SK-N-SH (cell line): ENCODE results near the gene TTC9. TPM values are rescaled to one million over a fixed set of nuclear protein-coding genes. Genes with fewer than 3 reads are reported as not detected.

Experiments used
- CTCF ChIA-PET: fragments of 300-600, 350-600 bp; formaldehyde crosslinking; extraction: SDS; loops from one replicate; lab custom pipeline; 2021; lab: Yijun Ruan, JAX
- POLR2A ChIA-PET: fragments of 350-600 bp; sonication (Branson Sonifier 250); formaldehyde crosslinking; extraction: SDS; loops from one replicate; lab custom pipeline; 2020; ENCODE audit warnings: antibody characterized with exemption, inconsistent platforms; lab: Yijun Ruan, JAX
- DNase-seq: peaks from one replicate; pipeline ENCODE4 v3.0.0; 2012
- H2AFZ ChIP-seq: fragments of 200-600 bp; sonication (generic); 2 replicates; pipeline ENCODE4 v1.8.1; 2016; ENCODE audit warnings: antibody characterized with exemption, mild to moderate bottlenecking, low read depth
- H3F3A ChIP-seq: fragments of 200-600 bp; sonication (generic); replicated peaks from 2 replicates; pipeline ENCODE3; 2016; ENCODE audit warnings: antibody characterized with exemption, mild to moderate bottlenecking; ENCODE audit not compliant: insufficient read depth
- H3K27ac ChIP-seq, 2 experiments: fragments of 200-500 bp in 1 of 2; fragments of 200-600 bp in 1 of 2; sonication (Bioruptor generic) in 1 of 2; sonication (generic), shearing (Covaris generic) in 1 of 2; 2 replicates each; pipeline versions ENCODE4 v1.5.1 to v1.6.1; 2014 to 2016; ENCODE audit warnings: low read depth in 2 of 2, inconsistent platforms in 1 of 2, low read length in 1 of 2, mild to moderate bottlenecking in 1 of 2, mixed read lengths in 1 of 2
- H3K27me3 ChIP-seq: fragments of 200-600 bp; sonication (generic), shearing (Covaris generic); 2 replicates; pipeline ENCODE4 v1.6.1; 2016; ENCODE audit warnings: mixed run types; ENCODE audit not compliant: insufficient read depth
- H3K36me3 ChIP-seq, 2 experiments: fragments of 200-500 bp in 1 of 2; fragments of 200-600 bp in 1 of 2; sonication (Bioruptor generic) in 1 of 2; sonication (generic) in 1 of 2; replicated peaks in 1 of 2; 2 replicates each; pipeline versions ENCODE3 to v1.5.1; 2014 to 2016; ENCODE audit warnings: low read length in 1 of 2, mild to moderate bottlenecking in 1 of 2; ENCODE audit not compliant: insufficient read depth in 2 of 2, control insufficient read depth in 1 of 2
- H3K4me1 ChIP-seq, 2 experiments: fragments of 200-500 bp in 1 of 2; fragments of 200-600 bp in 1 of 2; sonication (Bioruptor generic) in 1 of 2; sonication (generic), shearing (Covaris generic) in 1 of 2; 2 replicates each; pipeline versions ENCODE4 v1.5.1 to v1.6.1; 2014 to 2016; ENCODE audit warnings: low read depth in 1 of 2, low read length in 1 of 2, mixed run types in 1 of 2; ENCODE audit not compliant: insufficient read depth in 2 of 2, control insufficient read depth in 1 of 2
- H3K4me2 ChIP-seq: fragments of 200-600 bp; sonication (generic), shearing (Covaris generic); 2 replicates; pipeline ENCODE4 v1.6.1; 2017; ENCODE audit warnings: mixed run types
- H3K4me3 ChIP-seq, 2 experiments: fragments of 200-500 bp in 1 of 2; fragments of 200-600 bp in 1 of 2; sonication (Bioruptor generic) in 1 of 2; sonication (generic), shearing (Covaris generic) in 1 of 2; 2 replicates each; pipeline versions ENCODE4 v1.5.1 to v1.8.1; 2014 to 2016; ENCODE audit warnings: low read depth in 2 of 2, inconsistent platforms in 1 of 2, low read length in 1 of 2, mild to moderate bottlenecking in 1 of 2, mixed read lengths in 1 of 2, moderate library complexity in 1 of 2
- H3K79me2 ChIP-seq: fragments of 200-600 bp; sonication (generic); 2 replicates; pipeline ENCODE4 v1.8.1; 2017; ENCODE audit warnings: mild to moderate bottlenecking; ENCODE audit not compliant: insufficient read depth
- H3K9ac ChIP-seq: fragments of 200-600 bp; sonication (generic); 2 replicates; pipeline ENCODE4 v1.6.1; 2017; ENCODE audit warnings: mixed run types
- H3K9me2 ChIP-seq: fragments of 200-600 bp; sonication (generic); 2 replicates; pipeline ENCODE4 v1.6.1; 2017; ENCODE audit warnings: mixed run types
- H3K9me3 ChIP-seq: fragments of 200-600 bp; sonication (generic); 2 replicates; pipeline ENCODE4 v1.6.1; 2017; ENCODE audit warnings: mixed run types, mild to moderate bottlenecking, moderate library complexity
- H4K20me1 ChIP-seq: fragments of 200-600 bp; sonication (generic); 2 replicates; pipeline ENCODE4 v1.6.1; 2017; ENCODE audit warnings: mild to moderate bottlenecking, mixed run types; ENCODE audit not compliant: insufficient read depth
- CHD2 ChIP-seq: fragments of 150-350 bp; IDR thresholded peaks from 2 replicates; pipeline ENCODE4 v1.6.1; 2018; ENCODE audit warnings: low read length; ENCODE audit not compliant: partially characterized antibody
- ELF1 ChIP-seq: IDR thresholded peaks from 2 replicates; pipeline ENCODE4 v1.4.0; 2012
- EP300 ChIP-seq, 2 experiments: IDR thresholded peaks; 2 replicates each; pipeline versions ENCODE4 v1.4.0 to v1.6.1; 2012; ENCODE audit warnings: borderline replicate concordance in 1 of 2, low read depth in 1 of 2, low read length in 1 of 2
- EZH2phosphoT487 ChIP-seq: fragments of 200-600 bp; sonication (generic); IDR thresholded peaks from 2 replicates; pipeline ENCODE4 v1.6.1; 2017; ENCODE audit warnings: low read depth, mixed run types, mild to moderate bottlenecking, antibody characterized with exemption, moderate library complexity, borderline replicate concordance
- GABPA ChIP-seq: IDR thresholded peaks from 2 replicates; pipeline ENCODE4 v1.4.0; 2012; ENCODE audit warnings: low read depth, mild to moderate bottlenecking
- GATA2 ChIP-seq: sonication (generic); formaldehyde crosslinking; IDR thresholded peaks from 2 replicates; pipeline ENCODE4 v1.5.0; 2020; ENCODE audit warnings: mild to moderate bottlenecking, missing genetic modification reagents
- IRF3 ChIP-seq: fragments of 150-350 bp; IDR thresholded peaks from 2 replicates; pipeline ENCODE4 v1.6.1; 2016; ENCODE audit warnings: mild to moderate bottlenecking, low read depth, low read length
- MAX ChIP-seq: IDR thresholded peaks from 2 replicates; pipeline ENCODE4 v1.4.0; 2012; ENCODE audit warnings: low read depth
- MEF2A ChIP-seq: IDR thresholded peaks from 2 replicates; pipeline ENCODE4 v1.4.0; 2012; ENCODE audit warnings: low read depth, borderline replicate concordance
- NFIC ChIP-seq: IDR thresholded peaks from 2 replicates; pipeline ENCODE4 v1.4.0; 2012; ENCODE audit warnings: borderline replicate concordance
- NRF1 ChIP-seq: IDR thresholded peaks from 2 replicates; pipeline ENCODE4 v1.6.1; 2012; ENCODE audit warnings: low read depth, mild to moderate bottlenecking, low read length
- PBX3 ChIP-seq: IDR thresholded peaks from 2 replicates; pipeline ENCODE4; 2012
- RCOR1 ChIP-seq: fragments of 150-350 bp; IDR thresholded peaks from 2 replicates; pipeline ENCODE4 v1.6.1; 2017; ENCODE audit warnings: antibody characterized with exemption, low read length
- SIN3A ChIP-seq: IDR thresholded peaks from 2 replicates; pipeline ENCODE4 v1.6.1; 2012; ENCODE audit warnings: low read depth, mild to moderate bottlenecking, low read length, moderate library complexity, borderline replicate concordance
- TAF1 ChIP-seq: IDR thresholded peaks from 2 replicates; pipeline ENCODE4 v1.6.1; 2012; ENCODE audit warnings: low read depth, mild to moderate bottlenecking, low read length, moderate library complexity, borderline replicate concordance
- TCF12 ChIP-seq: IDR thresholded peaks from 2 replicates; pipeline ENCODE4 v1.4.0; 2012
- USF2 ChIP-seq: fragments of 150-350 bp; IDR thresholded peaks from 2 replicates; pipeline ENCODE4 v1.6.1; 2017; ENCODE audit warnings: antibody characterized with exemption, low read length, low read depth, borderline replicate concordance
- YY1 ChIP-seq: IDR thresholded peaks from 2 replicates; pipeline ENCODE4 v1.4.0; 2012; ENCODE audit warnings: low read depth, mild to moderate bottlenecking
- ZBTB33 ChIP-seq: IDR thresholded peaks from 2 replicates; pipeline ENCODE4 v1.4.0; 2012; ENCODE audit warnings: low read depth, borderline replicate concordance
- WGBS: methylation state at CpG from one replicate; pipeline ENCODE4 v1.1.6; 2017; ENCODE audit warnings: low lambda C conversion rate; 5-methylcytosine and 5-hydroxymethylcytosine counted together
- polyA plus RNA-seq, 3 experiments: library from polyadenylated mRNA; depleted of rRNA; stranded (reverse); fragments of >200 nt; gene quantifications; 2 replicates each; pipeline ENCODE4 v1.2.3, GENCODE V29; 2012

The TTC9 gene
- polyA plus RNA-seq, 1 of the 3 experiments (the other 2 are of a cell fraction), result 0.33 TPM

GRCh38 chr14:70655110-70655826 is 13.6 kb downstream of the TTC9 start:
- Histone ChIP-seq H4K20me1 (no peaks in the 10 kb centered on the region), H3K4me1 (no peaks in the 10 kb centered on the region), H3K4me2 (no peak overlapping the region), H3K4me3 (no peak overlapping the region), H3K27ac (no peak overlapping the region), H3K9ac (no peak overlapping the region), H3F3A (no peaks in the 10 kb centered on the region), H3K9me3 (no peaks in the 10 kb centered on the region), H3K79me2 (no peaks in the 10 kb centered on the region), H3K36me3 (no peaks in the 10 kb centered on the region), H3K9me2 (no peaks in the 10 kb centered on the region), H3K27me3 (no peaks in the 10 kb centered on the region; the same call in 1 of the 2 replicates), H2AFZ (no peak overlapping the region)
- TF ChIP-seq GATA2 (CRISPR knock-in tag) (no peak), ELF1 (no peak), IRF3 (no peak), CHD2 (no peak), MAX (no peak), NFIC (no peak), EZH2phosphoT487 (no peak), TAF1 (no peak), GABPA (no peak)
- no peak for DNase-seq
- ChIA-PET CTCF (no interaction called here), POLR2A (interaction anchor here (1.0 kb wide), 1 partner anchor 10 kb away, joined by 3 read pairs; no protein-coding TSS in a partner anchor)
- WGBS, result 83% methylated on average over 19 of the region's 19 CpGs

- no peaks in the 10 kb centered on the region for H4K20me1 ChIP-seq
- H3F3A ChIP-seq, result no peaks in the 10 kb centered on the region
- CTCF ChIA-PET, result interaction anchor here (1.3 kb wide), 1 partner anchor 57 kb away, joined by 3 read pairs; no protein-coding TSS in a partner anchor
- no peak overlapping the region for H2AFZ ChIP-seq
- H3K9me2 ChIP-seq, result no peaks in the 10 kb centered on the region
- no peaks in the 10 kb centered on the region for H3K9me3 ChIP-seq
- peaks cover 0 to 2% of the 10 kb centered on the region in 2 experiments; a peak in 1 of 4 replicates for H3K4me1 ChIP-seq
- H3K36me3 ChIP-seq, result no peaks in the 10 kb centered on the region
- POLR2A ChIA-PET, result interaction anchor here (0.8 kb wide), 1 partner anchor 18 kb away, joined by 4 read pairs; no protein-coding TSS in a partner anchor
- DNase-seq, result no peak
- no peaks in the 10 kb centered on the region for H3K79me2 ChIP-seq
- H3K4me3 ChIP-seq, result no peak overlapping the region
- H3K4me2 ChIP-seq, result no peak overlapping the region
- H3K27me3 ChIP-seq, result no peaks in the 10 kb centered on the region; the same call in 1 of the 2 replicates
- H3K27ac ChIP-seq, result no peak overlapping the region
- no peak overlapping the region for H3K9ac ChIP-seq
- WGBS, result 52% methylated on average over 4 of the region's 4 CpGs
- TF ChIP-seq NRF1 (no peak), PBX3 (no peak), CHD2 (no peak), TCF12 (no peak), RCOR1 (no peak), ELF1 (no peak), YY1 (no peak), EP300 (IDR thresholded peaks at IDR 0.05; ENCODE audit: borderline replicate concordance in 1 of 2, low read depth in 1 of 2, low read length in 1 of 2) (no peak), USF2 (no peak), MEF2A (no peak), IRF3 (no peak), SIN3A (no peak), ZBTB33 (no peak), MAX (no peak), TAF1 (no peak)
These were observed 17.2 kb downstream of the TTC9 start for GRCh38 chr14:70658899-70659298.
